NCI-H1930 (cell line): ENCODE measurements around the gene RBM45.
"Not testable (repeated sequence)": the region's sequence is repeated elsewhere in the genome, so short reads cannot be mapped to it uniquely, and the experiment has no call there.

ENCODE experiments used
- DNase-seq, 2 experiments: peaks; one replicate each; lab custom pipeline; 2025; lab: John Stamatoyannopoulos, UW

Gene RBM45

GRCh38 chr2:178106053-178106452, 6.2 kb upstream of the RBM45 start:
- DNase-seq, result no peak

- no peak for DNase-seq
Observed at GRCh38 chr2:178108176-178108575, 4.1 kb upstream of the RBM45 start.

GRCh38 chr2:178109813-178110212, 2.4 kb upstream of the RBM45 start:
- DNase-seq, result peak in 1 of 2 experiments; percentile 31

- DNase-seq, result no peak
Observed at GRCh38 chr2:178110681-178111080, 1.6 kb upstream of the RBM45 start.

GRCh38 chr2:178111743-178112142, 494 bp upstream of the RBM45 start:
- DNase-seq, result no peak

- no peak for DNase-seq
Observed at GRCh38 chr2:178114462-178114861, 2.2 kb downstream of the RBM45 start.

- no peak for DNase-seq
Observed at GRCh38 chr2:178115271-178115670, 3.0 kb downstream of the RBM45 start.

- no peak for DNase-seq
Observed at GRCh38 chr2:178117725-178118124, 5.5 kb downstream of the RBM45 start.

GRCh38 chr2:178119179-178119922, 7.1 kb downstream of the RBM45 start:
- DNase-seq, result no peak

GRCh38 chr2:178123163-178123562, 10.9 kb downstream of the RBM45 start:
- no peak for DNase-seq

- no peak for DNase-seq
Observed at GRCh38 chr2:178125125-178125524, 12.9 kb downstream of the RBM45 start.

GRCh38 chr2:178125862-178126261, 13.6 kb downstream of the RBM45 start:
- no peak for DNase-seq

- DNase-seq, result no peak
Observed at GRCh38 chr2:178128836-178129630, 16.8 kb downstream of the RBM45 start.

- no peak for DNase-seq
Observed at GRCh38 chr2:178136321-178137025, 24.2 kb downstream of the RBM45 start.

- DNase-seq, result no peak
Observed at GRCh38 chr2:178142274-178143065, 30.2 kb downstream of the RBM45 start.

GRCh38 chr2:178143481-178143880, 31.2 kb downstream of the RBM45 start:
- DNase-seq, result no peak

GRCh38 chr2:178152033-178152432, 39.8 kb downstream of the RBM45 start:
- DNase-seq, result peak in 1 of 2 experiments; percentile 28

- no peak for DNase-seq
Observed at GRCh38 chr2:178152542-178152941, 40.3 kb downstream of the RBM45 start.

GRCh38 chr2:178152977-178153376, 40.7 kb downstream of the RBM45 start:
- DNase-seq, result no peak

- not testable (repeated sequence) for DNase-seq
Observed at GRCh38 chr2:178153878-178154277, 41.6 kb downstream of the RBM45 start.

GRCh38 chr2:178155524-178155923, 43.3 kb downstream of the RBM45 start:
- DNase-seq, result no peak

GRCh38 chr2:178157574-178157973, 45.3 kb downstream of the RBM45 start:
- DNase-seq, result no peak
